ENCODE measurements around the gene RAPGEF6.

RAPGEF6 gene

DNA sequence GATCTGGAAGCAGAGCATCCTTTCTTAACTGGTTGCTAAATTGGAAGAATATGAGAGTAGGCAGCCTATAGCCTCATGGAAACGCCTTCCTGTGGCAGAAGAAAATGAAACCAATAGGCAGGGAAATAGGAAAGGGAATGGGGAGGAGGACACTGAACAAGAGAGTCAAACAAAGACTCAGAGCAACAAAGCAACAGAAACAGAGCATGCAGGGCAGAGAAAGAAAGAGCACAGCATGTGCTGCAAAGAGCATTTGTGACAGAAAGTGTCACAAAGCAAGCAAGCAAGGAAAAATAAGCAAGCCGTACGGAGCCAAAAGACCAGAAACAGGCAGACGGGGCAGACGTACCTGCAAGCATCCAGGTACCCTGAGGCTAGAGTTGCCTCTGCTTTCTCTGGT is 123.1 kb downstream of the RAPGEF6 start:
- in situ Hi-C loops (cut with HindIII; ENCODE audit: low sequenced_read_pairs), result no loop called here
- no peak for DNase-seq (ENCODE audit: low read depth)
- TF ChIP-seq, protein P1, sequence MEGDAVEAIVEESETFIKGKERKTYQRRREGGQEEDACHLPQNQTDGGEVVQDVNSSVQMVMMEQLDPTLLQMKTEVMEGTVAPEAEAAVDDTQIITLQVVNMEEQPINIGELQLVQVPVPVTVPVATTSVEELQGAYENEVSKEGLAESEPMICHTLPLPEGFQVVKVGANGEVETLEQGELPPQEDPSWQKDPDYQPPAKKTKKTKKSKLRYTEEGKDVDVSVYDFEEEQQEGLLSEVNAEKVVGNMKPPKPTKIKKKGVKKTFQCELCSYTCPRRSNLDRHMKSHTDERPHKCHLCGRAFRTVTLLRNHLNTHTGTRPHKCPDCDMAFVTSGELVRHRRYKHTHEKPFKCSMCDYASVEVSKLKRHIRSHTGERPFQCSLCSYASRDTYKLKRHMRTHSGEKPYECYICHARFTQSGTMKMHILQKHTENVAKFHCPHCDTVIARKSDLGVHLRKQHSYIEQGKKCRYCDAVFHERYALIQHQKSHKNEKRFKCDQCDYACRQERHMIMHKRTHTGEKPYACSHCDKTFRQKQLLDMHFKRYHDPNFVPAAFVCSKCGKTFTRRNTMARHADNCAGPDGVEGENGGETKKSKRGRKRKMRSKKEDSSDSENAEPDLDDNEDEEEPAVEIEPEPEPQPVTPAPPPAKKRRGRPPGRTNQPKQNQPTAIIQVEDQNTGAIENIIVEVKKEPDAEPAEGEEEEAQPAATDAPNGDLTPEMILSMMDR (IDR thresholded peaks at IDR 0.05; ENCODE audit: low read depth, low read length, missing control alignments), result no peak
- H3K4me3 ChIP-seq (ENCODE audit: low read depth, low read length), result no peak overlapping the region

GRCh38 chr5:131509801-131510200 is 125.2 kb downstream of the RAPGEF6 start:
- in situ Hi-C loops (cut with HindIII; ENCODE audit: low sequenced_read_pairs), result no loop called here

DNA sequence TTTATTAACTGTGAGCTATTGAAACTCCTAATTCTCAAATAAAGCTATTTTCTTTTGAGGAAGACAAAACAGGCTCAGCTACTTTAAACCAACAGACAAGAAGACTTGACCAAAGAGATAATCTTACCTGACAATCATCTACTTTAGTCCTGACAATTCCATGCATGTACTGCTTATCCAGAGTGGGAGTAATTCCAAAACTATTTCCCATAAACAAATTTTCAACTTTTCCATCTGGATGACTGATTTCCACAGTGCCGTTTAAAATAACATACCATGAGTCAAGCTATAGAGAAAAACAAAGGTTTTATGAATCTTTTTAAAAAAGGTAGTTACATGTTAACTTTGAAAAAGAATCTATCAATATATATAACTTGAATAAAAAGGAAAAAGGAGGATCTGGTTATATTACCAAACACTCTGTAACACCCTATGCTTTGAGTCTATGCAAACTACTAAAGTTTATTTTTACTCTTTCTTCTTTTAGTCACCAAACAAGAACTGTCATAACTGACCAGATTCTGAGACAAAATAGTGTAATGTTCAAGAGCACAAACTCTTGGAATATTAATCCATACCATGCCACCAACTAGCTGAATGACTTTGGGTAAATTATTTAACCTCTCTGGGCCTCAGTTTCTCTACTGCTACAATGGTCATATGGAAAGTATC is 129.7 kb downstream of the RAPGEF6 start:
- TF ChIP-seq, protein P1 (IDR thresholded peaks at IDR 0.05; ENCODE audit: low read depth, low read length, missing control alignments), result no peak
- no peak overlapping the region for H3K4me3 ChIP-seq (ENCODE audit: low read depth, low read length)
- in situ Hi-C loops (cut with HindIII; ENCODE audit: low sequenced_read_pairs), result no loop called here
- no peak for DNase-seq (ENCODE audit: low read depth)

More at GRCh38 chr5:131509801-131510200, 125.2 kb downstream of the RAPGEF6 start:
- DNase-seq (ENCODE audit: low read depth), result no peak
- H3K4me3 ChIP-seq (ENCODE audit: low read depth, low read length), result no peak overlapping the region
- TF ChIP-seq, protein P1 (IDR thresholded peaks at IDR 0.05; ENCODE audit: low read depth, low read length, missing control alignments), result no peak

GRCh38 chr5:131496400-131496713 is 138.7 kb downstream of the RAPGEF6 start:
- in situ Hi-C loops (cut with HindIII; ENCODE audit: low sequenced_read_pairs), result no loop called here
- DNase-seq (ENCODE audit: low read depth), result no peak
- no peak overlapping the region for H3K4me3 ChIP-seq (ENCODE audit: low read depth, low read length)
- TF ChIP-seq, protein P1 (IDR thresholded peaks at IDR 0.05; ENCODE audit: low read depth, low read length, missing control alignments), result no peak

DNA sequence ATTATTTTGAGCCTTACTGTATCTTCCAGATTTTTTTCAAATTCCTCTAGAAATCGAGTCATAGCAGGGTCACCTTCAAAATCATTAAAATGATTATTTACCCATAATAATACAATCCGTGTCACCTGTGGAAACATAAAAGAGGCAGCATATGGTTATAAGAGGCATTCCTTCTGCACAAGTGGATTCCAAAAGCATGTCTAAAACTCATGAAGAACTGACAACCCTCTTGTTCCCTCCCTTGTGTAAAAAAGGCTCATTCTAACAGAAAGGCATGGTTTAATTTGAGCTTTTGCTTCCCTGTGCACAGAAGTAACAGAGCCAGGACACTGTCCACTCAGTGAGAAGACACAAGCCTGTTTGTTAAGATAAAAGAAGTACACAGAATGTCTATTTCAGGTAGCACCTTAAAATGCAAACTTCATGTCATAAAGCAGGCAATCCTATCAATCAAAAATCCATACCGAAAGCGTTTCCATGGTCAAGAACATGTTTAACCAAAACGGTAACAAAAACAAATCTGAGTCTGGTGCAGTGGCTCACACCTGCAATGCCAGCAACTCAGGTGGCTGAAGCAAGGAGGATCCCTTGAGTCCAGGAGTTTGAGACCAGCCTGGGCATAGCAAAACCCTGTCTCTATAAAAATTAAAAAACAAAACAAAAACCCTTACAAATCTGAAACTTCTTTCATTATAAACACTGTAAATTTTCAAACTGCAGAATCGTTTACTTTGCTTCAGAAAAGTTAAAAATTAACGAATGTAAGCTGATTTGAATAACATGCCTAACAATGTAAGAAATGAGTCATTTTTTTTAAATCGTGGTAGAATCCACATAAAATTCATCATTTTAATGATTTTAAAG is 139.3 kb downstream of the RAPGEF6 start:
- DNase-seq (ENCODE audit: low read depth), result no peak
- in situ Hi-C loops (cut with HindIII; ENCODE audit: low sequenced_read_pairs), result no loop called here
- TF ChIP-seq, protein P1 (IDR thresholded peaks at IDR 0.05; ENCODE audit: low read depth, low read length, missing control alignments), result no peak
- H3K4me3 ChIP-seq (ENCODE audit: low read depth, low read length), result no peak overlapping the region

DNA sequence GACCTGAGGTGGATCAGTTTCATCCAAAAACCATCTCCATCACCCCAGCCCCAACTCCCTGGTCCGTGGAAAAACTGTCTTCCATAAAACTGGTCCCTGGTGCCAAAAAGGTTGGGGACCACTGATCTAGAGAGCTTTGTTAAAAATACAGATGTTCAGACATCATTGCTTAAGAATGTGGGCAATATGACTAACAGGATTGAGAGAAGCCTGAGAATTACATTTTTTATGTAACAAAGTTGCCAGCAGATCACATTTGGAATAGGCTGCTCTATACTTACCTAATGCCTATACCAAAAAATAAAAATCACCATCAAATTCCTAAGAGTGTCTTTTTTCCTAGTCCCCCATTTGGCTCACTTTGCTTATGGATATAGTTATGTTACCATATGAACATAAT is 143.3 kb downstream of the RAPGEF6 start:
- DNase-seq (ENCODE audit: low read depth), result no peak
- in situ Hi-C loops (cut with HindIII; ENCODE audit: low sequenced_read_pairs), result no loop called here
- TF ChIP-seq, protein P1 (IDR thresholded peaks at IDR 0.05; ENCODE audit: low read depth, low read length, missing control alignments), result no peak

More for the DNA sequence above, 143.3 kb downstream of the RAPGEF6 start:
- H3K4me3 ChIP-seq (ENCODE audit: low read depth, low read length), result no peak overlapping the region
